Coronary artery (tissue), 2 donors: ENCODE results near the gene XIRP2.

ENCODE experiments used
- DNase-seq: peaks from one replicate; pipeline ENCODE4 v3.0.0-alpha.2; 2017; ENCODE audit warnings: low spot score
- H3K27ac ChIP-seq, 2 donors: fragments of 200-600 bp; sonication (generic); one replicate each; pipeline ENCODE4 v1.5.1; 2016 to 2019
- H3K4me3 ChIP-seq: fragments of 200-600 bp; sonication (generic); 2 replicates; pipeline ENCODE4 v1.5.1; 2016; ENCODE audit warnings: mild to moderate bottlenecking, moderate library complexity
- TF ChIP-seq, protein P1 (sequence below): fragments of 200-600 bp; sonication (generic); IDR thresholded peaks from one replicate; pipeline ENCODE4 v1.5.1; 2019; ENCODE audit warnings: antibody characterized with exemption

XIRP2 gene

DNA sequence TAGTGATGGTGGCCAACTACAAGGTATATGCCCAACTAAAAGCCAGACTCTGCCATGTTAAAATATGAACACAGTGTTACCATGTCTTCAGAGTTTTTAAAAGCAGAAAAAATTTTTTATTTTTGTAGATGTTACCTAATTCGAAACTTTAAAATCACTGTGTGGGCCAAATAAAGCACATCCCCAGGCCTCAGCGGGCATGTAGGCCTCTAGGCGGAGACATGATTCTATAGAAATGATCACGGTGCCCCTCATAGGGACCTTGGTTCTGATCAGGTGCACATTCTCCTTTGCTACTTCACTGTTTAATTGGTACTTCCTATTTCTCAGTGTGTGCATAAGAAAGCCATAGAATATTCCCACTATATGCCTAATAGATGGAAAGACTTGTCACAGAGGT, 349.2 kb downstream of the XIRP2 start:
- H3K4me3 ChIP-seq = no peak overlapping the region
- no peak for DNase-seq
- H3K27ac ChIP-seq = no peak overlapping the region
- TF ChIP-seq, protein P1, sequence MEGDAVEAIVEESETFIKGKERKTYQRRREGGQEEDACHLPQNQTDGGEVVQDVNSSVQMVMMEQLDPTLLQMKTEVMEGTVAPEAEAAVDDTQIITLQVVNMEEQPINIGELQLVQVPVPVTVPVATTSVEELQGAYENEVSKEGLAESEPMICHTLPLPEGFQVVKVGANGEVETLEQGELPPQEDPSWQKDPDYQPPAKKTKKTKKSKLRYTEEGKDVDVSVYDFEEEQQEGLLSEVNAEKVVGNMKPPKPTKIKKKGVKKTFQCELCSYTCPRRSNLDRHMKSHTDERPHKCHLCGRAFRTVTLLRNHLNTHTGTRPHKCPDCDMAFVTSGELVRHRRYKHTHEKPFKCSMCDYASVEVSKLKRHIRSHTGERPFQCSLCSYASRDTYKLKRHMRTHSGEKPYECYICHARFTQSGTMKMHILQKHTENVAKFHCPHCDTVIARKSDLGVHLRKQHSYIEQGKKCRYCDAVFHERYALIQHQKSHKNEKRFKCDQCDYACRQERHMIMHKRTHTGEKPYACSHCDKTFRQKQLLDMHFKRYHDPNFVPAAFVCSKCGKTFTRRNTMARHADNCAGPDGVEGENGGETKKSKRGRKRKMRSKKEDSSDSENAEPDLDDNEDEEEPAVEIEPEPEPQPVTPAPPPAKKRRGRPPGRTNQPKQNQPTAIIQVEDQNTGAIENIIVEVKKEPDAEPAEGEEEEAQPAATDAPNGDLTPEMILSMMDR = no peak

DNA sequence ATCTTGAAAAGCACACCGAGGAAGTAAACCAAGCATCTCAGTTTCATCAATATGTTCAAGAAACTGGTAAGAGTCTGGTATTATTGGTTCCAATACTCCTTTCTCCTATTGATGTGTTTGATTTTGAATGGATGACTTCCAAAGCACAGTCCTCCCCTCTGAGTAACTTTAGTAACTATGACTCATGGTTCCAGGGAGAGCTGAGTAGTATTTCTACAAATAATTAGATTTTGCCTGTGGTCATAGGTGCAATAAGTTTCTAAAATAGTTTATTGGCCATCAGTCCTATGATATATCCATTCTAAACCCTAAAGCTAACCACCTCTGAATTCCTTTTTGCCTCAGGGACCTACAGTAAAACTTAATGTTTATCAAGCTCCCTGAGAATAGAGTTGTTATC, 352.4 kb downstream of the XIRP2 start:
- Histone ChIP-seq H3K4me3 (no peak overlapping the region), H3K27ac (no peak overlapping the region)
- DNase-seq = no peak
- TF ChIP-seq, protein P1 = no peak

DNA sequence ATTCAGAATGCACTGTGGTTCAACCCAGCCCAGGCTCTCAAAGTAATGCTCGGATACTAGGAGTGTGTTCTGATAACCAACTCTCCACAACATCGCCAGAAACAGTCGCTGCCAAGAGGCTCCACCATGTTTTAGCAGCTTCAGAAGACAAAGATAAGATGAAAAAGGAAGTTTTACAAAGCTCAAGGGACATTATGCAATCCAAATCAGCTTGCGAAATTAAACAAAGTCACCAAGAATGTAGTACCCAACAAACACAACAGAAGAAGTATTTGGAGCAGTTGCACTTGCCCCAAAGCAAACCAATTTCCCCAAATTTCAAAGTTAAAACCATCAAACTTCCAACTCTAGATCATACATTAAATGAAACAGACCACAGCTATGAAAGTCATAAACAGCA, 360.9 kb downstream of the XIRP2 start:
- DNase-seq = no peak
- no peak overlapping the region for H3K4me3 ChIP-seq
- TF ChIP-seq, protein P1 = no peak
- no peak overlapping the region for H3K27ac ChIP-seq

DNA sequence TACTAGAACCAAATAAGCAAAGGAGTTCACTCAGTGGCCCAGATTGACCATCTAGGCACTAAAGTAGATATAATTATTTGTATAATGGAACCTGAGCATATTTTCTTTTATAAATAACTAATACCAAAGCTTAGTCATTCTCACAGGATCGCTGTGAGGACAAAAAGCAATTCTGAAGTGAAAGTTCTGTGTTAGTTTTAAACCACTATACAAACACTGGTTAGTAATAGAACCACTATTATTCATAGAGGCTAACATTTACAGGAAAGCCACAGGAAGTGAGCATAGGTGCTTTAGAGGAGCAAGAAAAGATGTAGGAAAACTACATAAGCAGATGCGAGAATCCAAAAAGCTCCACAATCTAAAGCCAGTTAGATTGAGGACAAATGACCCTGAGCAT, 364.7 kb downstream of the XIRP2 start:
- H3K27ac ChIP-seq = no peak overlapping the region
- no peak overlapping the region for H3K4me3 ChIP-seq
- TF ChIP-seq, protein P1 = no peak
- DNase-seq = no peak

DNA sequence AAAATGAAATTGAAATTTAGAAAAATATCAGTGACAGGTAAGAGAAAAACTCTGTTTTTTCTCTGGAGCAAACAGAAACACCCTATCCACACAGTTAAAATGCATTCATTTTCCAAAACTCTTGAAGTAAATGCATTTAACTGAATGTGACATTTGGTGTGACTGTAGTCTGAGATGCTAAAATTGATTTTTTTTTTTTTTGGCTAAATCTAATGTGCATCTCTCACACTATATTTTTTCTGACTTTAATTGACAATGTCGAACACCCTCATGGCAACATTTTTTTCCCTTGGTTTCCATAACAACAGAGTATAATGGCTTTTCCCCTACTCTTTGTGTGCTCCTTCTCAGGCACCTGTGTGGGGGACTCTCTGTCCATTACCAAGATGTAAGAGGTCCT, 366.4 kb downstream of the XIRP2 start:
- TF ChIP-seq, protein P1 = no peak
- Histone ChIP-seq H3K4me3 (no peak overlapping the region), H3K27ac (no peak overlapping the region)
- DNase-seq = no peak

DNA sequence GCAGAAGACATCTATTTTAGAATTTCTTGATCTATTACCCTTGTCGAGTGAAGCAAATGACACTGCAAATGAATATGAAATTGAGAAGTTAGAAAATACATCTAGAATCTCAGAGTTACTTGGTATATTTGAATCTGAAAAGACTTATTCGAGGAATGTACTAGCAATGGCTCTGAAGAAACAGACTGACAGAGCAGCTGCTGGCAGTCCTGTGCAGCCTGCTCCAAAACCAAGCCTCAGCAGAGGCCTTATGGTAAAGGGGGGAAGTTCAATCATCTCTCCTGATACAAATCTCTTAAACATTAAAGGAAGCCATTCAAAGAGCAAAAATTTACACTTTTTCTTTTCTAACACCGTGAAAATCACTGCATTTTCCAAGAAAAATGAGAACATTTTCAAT, 370.4 kb downstream of the XIRP2 start:
- Histone ChIP-seq H3K27ac (no peak overlapping the region), H3K4me3 (no peak overlapping the region)
- no peak for DNase-seq
- TF ChIP-seq, protein P1 = no peak

DNA sequence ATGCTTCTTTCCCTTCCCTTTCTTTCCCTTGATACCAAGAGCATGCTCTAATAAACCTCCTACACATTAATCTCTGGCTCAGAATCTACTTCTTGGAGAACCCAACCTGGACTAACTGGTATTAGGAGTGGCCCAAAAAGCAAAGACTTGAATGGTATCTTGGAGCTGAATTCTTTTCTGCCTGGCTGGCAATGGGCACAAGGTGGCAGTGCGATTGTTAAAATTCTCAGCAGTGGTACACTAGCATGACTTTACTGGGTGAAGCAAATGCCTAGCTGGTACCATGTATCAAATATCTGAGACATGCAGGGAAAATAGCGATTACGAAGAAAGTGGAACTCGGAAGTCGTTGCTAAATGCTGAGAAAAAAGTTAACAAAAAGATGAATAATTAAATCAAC, 376.1 kb downstream of the XIRP2 start:
- no peak overlapping the region for H3K4me3 ChIP-seq
- TF ChIP-seq, protein P1 = no peak
- no peak for DNase-seq
- no peak overlapping the region for H3K27ac ChIP-seq
